ENCODE results near the gene INSR. TPM values are rescaled to one million over a fixed set of nuclear protein-coding genes. Genes with fewer than 3 reads are reported as not detected.

Gene INSR
- total RNA-seq, 1 donor from 2014 or later, result 14.1 TPM

GRCh38 chr19:7266832-7267231 is 27.4 kb downstream of the INSR start:
- Mint-ChIP-seq H3K4me3 (no peak overlapping the region), H3K27ac (ENCODE audit: unreplicated experiment) (no peak overlapping the region), H3K27me3 (ENCODE audit: low read depth) (no peaks in the 10 kb centered on the region), H3K4me1 (peaks cover 5% of the 10 kb centered on the region), H3K9me3 (peaks cover 8% of the 10 kb centered on the region), H3K36me3 (ENCODE audit: low read depth) (peaks cover 21% of the 10 kb centered on the region)
- DNase-seq (ENCODE audit: low read depth, low spot score), result no peak
- TF ChIP-seq CTCF (conservative IDR thresholded peaks at IDR 0.05), result no peak

GRCh38 chr19:7265963-7266362 is 28.3 kb downstream of the INSR start:
- Mint-ChIP-seq H3K27me3 (ENCODE audit: low read depth) (no peaks in the 10 kb centered on the region), H3K9me3 (peaks cover 8% of the 10 kb centered on the region), H3K4me1 (peaks cover 5% of the 10 kb centered on the region), H3K27ac (ENCODE audit: unreplicated experiment) (no peak overlapping the region), H3K36me3 (ENCODE audit: low read depth) (peaks cover 21% of the 10 kb centered on the region), H3K4me3 (no peak overlapping the region)
- DNase-seq (ENCODE audit: low read depth, low spot score), result no peak
- TF ChIP-seq CTCF (conservative IDR thresholded peaks at IDR 0.05), result no peak

- Mint-ChIP-seq H3K27ac (ENCODE audit: unreplicated experiment) (no peak overlapping the region), H3K9me3 (peaks cover 8% of the 10 kb centered on the region), H3K27me3 (ENCODE audit: low read depth) (no peaks in the 10 kb centered on the region), H3K4me1 (peaks cover 5% of the 10 kb centered on the region), H3K36me3 (ENCODE audit: low read depth) (peaks cover 21% of the 10 kb centered on the region), H3K4me3 (no peak overlapping the region)
- DNase-seq (ENCODE audit: low read depth, low spot score), result no peak
- no peak for TF ChIP-seq CTCF (conservative IDR thresholded peaks at IDR 0.05)
Observed at GRCh38 chr19:7264858-7265257, 29.4 kb downstream of the INSR start.

- H3K27ac Mint-ChIP-seq (ENCODE audit: unreplicated experiment), result peak overlapping the region; percentile 43
- peaks cover 8% of the 10 kb centered on the region for H3K9me3 Mint-ChIP-seq
- H3K27me3 Mint-ChIP-seq (ENCODE audit: low read depth), result no peaks in the 10 kb centered on the region
- no peak for TF ChIP-seq CTCF (conservative IDR thresholded peaks at IDR 0.05)
- DNase-seq (ENCODE audit: low read depth, low spot score), result no peak
- H3K4me1 Mint-ChIP-seq, result peaks cover 5% of the 10 kb centered on the region
- H3K4me3 Mint-ChIP-seq, result no peak overlapping the region
- H3K36me3 Mint-ChIP-seq (ENCODE audit: low read depth), result peaks cover 21% of the 10 kb centered on the region
Observed at GRCh38 chr19:7263521-7263920, 30.7 kb downstream of the INSR start.

GRCh38 chr19:7263066-7263465 is 31.1 kb downstream of the INSR start:
- TF ChIP-seq CTCF (conservative IDR thresholded peaks at IDR 0.05), result no peak
- no peak overlapping the region for H3K27ac Mint-ChIP-seq (ENCODE audit: unreplicated experiment)
- H3K9me3 Mint-ChIP-seq, result peaks cover 8% of the 10 kb centered on the region
- no peak for DNase-seq (ENCODE audit: low read depth, low spot score)
- peaks cover 5% of the 10 kb centered on the region for H3K4me1 Mint-ChIP-seq
- peaks cover 16% of the 10 kb centered on the region for H3K36me3 Mint-ChIP-seq (ENCODE audit: low read depth)
- H3K27me3 Mint-ChIP-seq (ENCODE audit: low read depth), result no peaks in the 10 kb centered on the region
- no peak overlapping the region for H3K4me3 Mint-ChIP-seq

- Mint-ChIP-seq H3K4me3 (no peak overlapping the region), H3K27ac (ENCODE audit: unreplicated experiment) (no peak overlapping the region), H3K9me3 (peaks cover 8% of the 10 kb centered on the region), H3K36me3 (ENCODE audit: low read depth) (peaks cover 12% of the 10 kb centered on the region), H3K27me3 (ENCODE audit: low read depth) (no peaks in the 10 kb centered on the region), H3K4me1 (peaks cover 5% of the 10 kb centered on the region)
- DNase-seq (ENCODE audit: low read depth, low spot score), result no peak
- TF ChIP-seq CTCF (conservative IDR thresholded peaks at IDR 0.05), result no peak
Observed at GRCh38 chr19:7262470-7262869, 31.7 kb downstream of the INSR start.
